Endothelial cell of umbilical vein (primary cell): Measurements from ENCODE around the gene EPB41L2.

Experiments
- CTCF ChIP-seq, 2 donors: IDR thresholded peaks; 1 replicate in 1 of 2; 2 replicates in 1 of 2; pipeline ENCODE4 v1.5.1; 2011; ENCODE audit warnings: low read length in 2 of 2, mild to moderate bottlenecking in 2 of 2, moderate library complexity in 2 of 2, control low read depth in 1 of 2, inconsistent platforms in 1 of 2, low read depth in 1 of 2; ENCODE audit not compliant: insufficient read depth in 1 of 2; ENCODE audit errors: extremely low read depth in 1 of 2
- EZH2 ChIP-seq: IDR thresholded peaks from 2 replicates; pipeline ENCODE4 v1.6.1; 2012; ENCODE audit warnings: borderline replicate concordance, low read depth, mild to moderate bottlenecking, moderate library complexity, low read length, inconsistent platforms; ENCODE audit not compliant: severe bottlenecking
- GATA2 ChIP-seq: IDR thresholded peaks from 2 replicates; pipeline ENCODE4 v1.7.0; 2011; ENCODE audit warnings: low read depth, mild to moderate bottlenecking, moderate library complexity, mixed read lengths, low read length; ENCODE audit not compliant: insufficient read length, insufficient read depth
- MAX ChIP-seq: IDR thresholded peaks from 2 replicates; pipeline ENCODE4 v1.6.1; 2011; ENCODE audit not compliant: insufficient read depth, insufficient read length
- MYC ChIP-seq: IDR thresholded peaks from one replicate; pipeline ENCODE4 v1.6.1; 2011; ENCODE audit warnings: mild to moderate bottlenecking, low read depth, low read length
- POLR2A ChIP-seq: IDR thresholded peaks from 2 replicates; pipeline ENCODE4 v1.6.1; 2012; ENCODE audit warnings: low read depth, mild to moderate bottlenecking, control low read depth, low read length
- POLR2AphosphoS5 ChIP-seq: IDR thresholded peaks from 2 replicates; pipeline ENCODE4 v1.6.1; 2012; ENCODE audit warnings: low read depth, mild to moderate bottlenecking, control low read depth, low read length, moderate library complexity; ENCODE audit not compliant: insufficient read depth

GRCh38 chr6:131023834-131024504 is 39.1 kb downstream of the EPB41L2 start:
- no peak for TF ChIP-seq CTCF (IDR thresholded peaks at IDR 0.05; ENCODE audit: extremely low read depth in 1 of 2, insufficient read depth in 1 of 2, low read depth in 1 of 2, low read length in 2 of 2)
- no peak for TF ChIP-seq POLR2A
- TF ChIP-seq MAX = no peak
- no peak for TF ChIP-seq MYC
- TF ChIP-seq EZH2 = no peak
- TF ChIP-seq POLR2AphosphoS5 = no peak
- no peak for TF ChIP-seq GATA2
